HCT116 (cell line): Measurements from ENCODE around the gene PSMD3. TPM values are rescaled to one million over a fixed set of nuclear protein-coding genes. Genes with fewer than 3 reads are reported as not detected.

ENCODE experiments used
- ATAC-seq: fragments of 200-7000 bp; cut with Tn5 transposase; 2 replicates; pipeline ENCODE4 v1.9.1; 2020; ENCODE audit warnings: mild to moderate bottlenecking, moderate library complexity
- BruUV-seq: library from RNA; stranded (reverse); fragments of 400-500 nt; replicated peaks from 2 replicates; lab custom pipeline; 2021; lab: Mats Ljungman, UMichigan
- CTCF ChIA-PET: fragments of 300-600 bp; sonication (Branson Sonifier 250); formaldehyde crosslinking; loops from one replicate; lab custom pipeline; 2021; ENCODE audit warnings: antibody characterized with exemption; lab: Charles Lee
- POLR2A ChIA-PET: fragments of 300-600, 350-600 bp; sonication (Branson Sonifier 250); formaldehyde crosslinking; loops from one replicate; lab custom pipeline; 2021; ENCODE audit warnings: antibody characterized with exemption; lab: Charles Lee
- RAD21 ChIA-PET, 2 experiments: fragments of 300-600 bp; sonication (Branson Sonifier 250); formaldehyde crosslinking; loops; one replicate each; lab custom pipeline; 2023; ENCODE audit warnings: low total read pairs in 2 of 2; ENCODE audit not compliant: uncharacterized antibody in 2 of 2, unreplicated experiment in 2 of 2, low non-redundant PET in 1 of 2; lab: Charles Lee
- DNase-seq: peaks from one replicate; pipeline ENCODE4 v3.0.0-alpha.2; 2010; ENCODE audit warnings: low read depth, low spot score
- H2AFZ ChIP-seq: fragments of 200-600 bp; shearing (Covaris generic), sonication (generic); 2 replicates; pipeline ENCODE4 v1.6.1; 2017; ENCODE audit warnings: low read depth, mixed run types, mixed read lengths, antibody characterized with exemption, low read length; ENCODE audit not compliant: poor library complexity, severe bottlenecking
- H3K27ac ChIP-seq: 2 replicates; pipeline ENCODE4 v1.5.1; 2012; ENCODE audit warnings: low read depth, low read length
- H3K27me3 ChIP-seq: fragments of 200-600 bp; sonication (generic); 2 replicates; pipeline ENCODE4 v1.6.1; 2016; ENCODE audit warnings: mixed run types, low read length, mixed read lengths; ENCODE audit not compliant: insufficient read depth
- H3K36me3 ChIP-seq, 2 experiments: fragments of 200-500 bp in 1 of 2; fragments of 200-600 bp in 1 of 2; sonication (Bioruptor generic) in 1 of 2; sonication (generic) in 1 of 2; 2 replicates each; pipeline versions ENCODE4 v1.5.1 to v1.6.1; 2014 to 2016; ENCODE audit warnings: low read length in 2 of 2, inconsistent platforms in 1 of 2, mixed read lengths in 1 of 2, mixed run types in 1 of 2; ENCODE audit not compliant: insufficient read depth in 2 of 2, control insufficient read depth in 1 of 2
- H3K4me1 ChIP-seq, 2 experiments: fragments of 200-600 bp in 1 of 2; sonication (generic) in 1 of 2; 2 replicates each; pipeline versions ENCODE4 v1.5.1 to v1.6.1; 2012 to 2017; ENCODE audit warnings: low read length in 2 of 2, inconsistent platforms in 1 of 2, mild to moderate bottlenecking in 1 of 2, mixed read lengths in 1 of 2, mixed run types in 1 of 2, moderate library complexity in 1 of 2; ENCODE audit not compliant: insufficient read depth in 2 of 2, control insufficient read depth in 1 of 2
- H3K4me2 ChIP-seq: fragments of 200-600 bp; sonication (generic); 2 replicates; pipeline ENCODE4 v1.6.1; 2017; ENCODE audit warnings: mixed run types, low read length, mixed read lengths
- H3K4me3 ChIP-seq, 2 experiments: fragments of 200-600 bp in 1 of 2; sonication (generic) in 1 of 2; replicated peaks in 1 of 2; 2 replicates each; pipeline ENCODE4 v1.5.1; 2011 to 2016; ENCODE audit warnings: low read length in 2 of 2, control low read depth in 1 of 2, low read depth in 1 of 2, mild to moderate bottlenecking in 1 of 2, mixed read lengths in 1 of 2, mixed run types in 1 of 2
- H3K79me2 ChIP-seq: fragments of 200-600 bp; sonication (generic); 2 replicates; pipeline ENCODE4 v1.6.1; 2017; ENCODE audit warnings: mild to moderate bottlenecking, mixed run types, low read length, moderate library complexity, mixed read lengths; ENCODE audit not compliant: insufficient read depth
- H3K9ac ChIP-seq: fragments of 200-600 bp; sonication (generic); 2 replicates; pipeline ENCODE4 v1.6.1; 2016; ENCODE audit warnings: low read length, mixed read lengths
- H3K9me2 ChIP-seq: fragments of 200-600 bp; sonication (generic), shearing (Covaris generic); 2 replicates; pipeline ENCODE4 v1.6.1; 2017; ENCODE audit warnings: mixed run types, mild to moderate bottlenecking, moderate library complexity; ENCODE audit not compliant: insufficient read depth
- H3K9me3 ChIP-seq, 2 experiments: fragments of 200-500 bp in 1 of 2; fragments of 200-600 bp in 1 of 2; sonication (Bioruptor generic) in 1 of 2; sonication (generic) in 1 of 2; 2 replicates each; pipeline ENCODE4 v1.6.1; 2014 to 2017; ENCODE audit warnings: low read length in 2 of 2, mixed read lengths in 2 of 2, inconsistent platforms in 1 of 2, low read depth in 1 of 2, mild to moderate bottlenecking in 1 of 2, mixed run types in 1 of 2, moderate library complexity in 1 of 2; ENCODE audit not compliant: control insufficient read depth in 1 of 2, insufficient read depth in 1 of 2
- H4K20me1 ChIP-seq: fragments of 200-600 bp; sonication (generic), shearing (Covaris generic); 2 replicates; pipeline ENCODE4 v1.6.1; 2017; ENCODE audit warnings: mixed run types, mild to moderate bottlenecking, moderate library complexity; ENCODE audit not compliant: insufficient read depth
- CBX3 ChIP-seq: IDR thresholded peaks from 2 replicates; pipeline ENCODE4 v1.6.1; 2012; ENCODE audit warnings: low read depth
- CEBPB ChIP-seq: IDR thresholded peaks from 2 replicates; pipeline ENCODE4 v1.6.1; 2012; ENCODE audit warnings: low read depth
- EGR1 ChIP-seq: IDR thresholded peaks from 2 replicates; pipeline ENCODE4 v1.6.1; 2012; ENCODE audit warnings: low read depth
- EZH2 ChIP-seq: fragments of 200-600 bp; sonication (generic); IDR thresholded peaks from 2 replicates; pipeline ENCODE4 v1.6.1; 2017; ENCODE audit warnings: antibody characterized with exemption, mixed run types
- EZH2phosphoT487 ChIP-seq: fragments of 200-600 bp; IDR thresholded peaks from 2 replicates; pipeline ENCODE4 v1.6.1; 2018; ENCODE audit warnings: antibody characterized with exemption, borderline replicate concordance
- JUND ChIP-seq: IDR thresholded peaks from 2 replicates; pipeline ENCODE4 v1.6.1; 2012
- POLR2A ChIP-seq: IDR thresholded peaks from 2 replicates; pipeline ENCODE4 v1.7.0; 2011; ENCODE audit warnings: borderline replicate concordance; ENCODE audit not compliant: insufficient read depth, insufficient read length; ENCODE audit errors: extremely low read depth
- POLR2AphosphoS5 ChIP-seq: IDR thresholded peaks from 2 replicates; pipeline ENCODE4 v1.6.1; 2011; ENCODE audit warnings: mild to moderate bottlenecking, low read depth, low read length, moderate library complexity
- RAD21 ChIP-seq: IDR thresholded peaks from 2 replicates; pipeline ENCODE4 v1.6.1; 2012; ENCODE audit warnings: low read depth, mild to moderate bottlenecking
- REST ChIP-seq: IDR thresholded peaks from 2 replicates; pipeline ENCODE4 v1.6.1; 2012; ENCODE audit warnings: low read depth
- SIN3A ChIP-seq: IDR thresholded peaks from 2 replicates; pipeline ENCODE4 v1.6.1; 2012; ENCODE audit warnings: low read depth
- SRF ChIP-seq: IDR thresholded peaks from 2 replicates; pipeline ENCODE4 v1.6.1; 2012; ENCODE audit warnings: low read depth
- intact Hi-C: fragments of 100-400 bp; cut with micrococcal nuclease; formaldehyde crosslinking; loops from 2 replicates; pipeline ENCODE4 v1.10.0; 2022
- total RNA-seq: library from RNA; stranded (reverse); gene quantifications from one replicate; pipeline ENCODE4 v1.2.1, GENCODE V29; 2021; ENCODE audit not compliant: unreplicated experiment
- TF ChIP-seq, protein P1 (sequence below): IDR thresholded peaks from 2 replicates; pipeline ENCODE4 v1.6.1; 2011; ENCODE audit warnings: mild to moderate bottlenecking, low read length, moderate library complexity; ENCODE audit not compliant: insufficient replicate concordance; ENCODE audit errors: extremely low read depth
- TF ChIP-seq, protein P2 (sequence below): IDR thresholded peaks from 2 replicates; pipeline ENCODE4 v1.6.1; 2012

The PSMD3 gene
- total RNA-seq, 1 experiment from 2014 or later: 152 TPM

DNA sequence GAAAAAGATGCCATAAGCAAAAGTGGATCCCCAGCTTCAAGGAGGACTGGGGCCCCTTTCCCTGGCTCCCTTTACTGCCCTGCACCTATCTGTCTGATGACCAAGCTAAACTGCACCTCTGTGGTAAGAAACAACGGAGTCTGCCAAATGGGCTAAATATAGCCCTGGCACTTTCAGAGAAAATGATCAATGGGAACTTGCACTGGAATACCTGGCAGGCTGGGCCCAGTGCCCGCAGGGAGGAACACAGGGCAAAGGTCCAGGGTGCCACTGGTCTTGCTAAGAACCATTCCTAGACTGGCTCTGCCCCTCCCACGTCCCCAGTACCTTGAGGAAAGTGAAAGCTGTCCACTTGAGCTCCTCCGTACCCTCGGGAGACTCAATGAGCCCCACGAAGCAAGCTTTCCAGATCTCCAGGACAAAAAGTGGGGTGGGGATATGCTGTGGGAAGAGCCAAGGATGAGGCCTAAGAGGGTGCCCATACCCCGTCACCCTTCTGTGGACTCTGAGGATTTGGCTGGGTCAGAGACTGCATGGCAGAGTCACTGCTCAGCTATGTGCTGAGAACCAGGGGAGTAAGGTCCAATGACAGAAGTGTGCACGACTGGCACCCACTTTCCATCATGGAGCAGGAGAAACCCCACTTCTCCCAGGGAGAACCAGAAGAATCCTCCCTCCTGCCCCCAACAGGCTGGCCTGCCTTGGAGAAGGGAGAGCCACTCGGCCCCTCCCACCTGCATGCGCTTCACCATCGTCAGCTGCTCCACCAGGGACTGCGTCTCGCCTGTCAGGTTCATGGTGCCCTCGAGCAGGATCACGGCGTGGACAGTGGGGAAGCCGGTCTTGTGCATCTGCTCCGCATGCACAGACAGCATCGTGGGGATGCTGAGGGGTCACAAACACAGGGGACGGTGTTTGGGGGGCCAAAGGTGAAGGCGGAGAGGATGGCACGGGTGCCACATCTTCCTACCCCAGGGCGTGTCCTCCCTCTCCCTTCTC is 52.0 kb downstream of the PSMD3 start:
- BruUV-seq: no TSS peak
- RAD21 ChIA-PET: no interaction called here
- TF ChIP-seq REST (no peak), EGR1 (no peak), CBX3 (no peak), JUND (no peak), CEBPB (no peak), POLR2AphosphoS5 (no peak), EZH2 (no peak), SIN3A (no peak), EZH2phosphoT487 (no peak), SRF (no peak), POLR2A (no peak), RAD21 (no peak)
- TF ChIP-seq, protein P1, sequence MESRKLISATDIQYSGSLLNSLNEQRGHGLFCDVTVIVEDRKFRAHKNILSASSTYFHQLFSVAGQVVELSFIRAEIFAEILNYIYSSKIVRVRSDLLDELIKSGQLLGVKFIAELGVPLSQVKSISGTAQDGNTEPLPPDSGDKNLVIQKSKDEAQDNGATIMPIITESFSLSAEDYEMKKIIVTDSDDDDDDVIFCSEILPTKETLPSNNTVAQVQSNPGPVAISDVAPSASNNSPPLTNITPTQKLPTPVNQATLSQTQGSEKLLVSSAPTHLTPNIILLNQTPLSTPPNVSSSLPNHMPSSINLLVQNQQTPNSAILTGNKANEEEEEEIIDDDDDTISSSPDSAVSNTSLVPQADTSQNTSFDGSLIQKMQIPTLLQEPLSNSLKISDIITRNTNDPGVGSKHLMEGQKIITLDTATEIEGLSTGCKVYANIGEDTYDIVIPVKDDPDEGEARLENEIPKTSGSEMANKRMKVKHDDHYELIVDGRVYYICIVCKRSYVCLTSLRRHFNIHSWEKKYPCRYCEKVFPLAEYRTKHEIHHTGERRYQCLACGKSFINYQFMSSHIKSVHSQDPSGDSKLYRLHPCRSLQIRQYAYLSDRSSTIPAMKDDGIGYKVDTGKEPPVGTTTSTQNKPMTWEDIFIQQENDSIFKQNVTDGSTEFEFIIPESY: no peak
- TF ChIP-seq, protein P2, sequence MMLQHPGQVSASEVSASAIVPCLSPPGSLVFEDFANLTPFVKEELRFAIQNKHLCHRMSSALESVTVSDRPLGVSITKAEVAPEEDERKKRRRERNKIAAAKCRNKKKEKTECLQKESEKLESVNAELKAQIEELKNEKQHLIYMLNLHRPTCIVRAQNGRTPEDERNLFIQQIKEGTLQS: no peak
- TF ChIP-seq, all 23 proteins: peak for 0
- no peaks in the 10 kb centered on the region for H3K27me3 ChIP-seq
- H3K9me2 ChIP-seq: no peaks in the 10 kb centered on the region
- no peak overlapping the region for H3K4me3 ChIP-seq
- H2AFZ ChIP-seq: no peak overlapping the region
- H3K9ac ChIP-seq: no peak overlapping the region
- H3K79me2 ChIP-seq: no peaks in the 10 kb centered on the region
- H3K27ac ChIP-seq: no peak overlapping the region
- peaks cover 19 to 22% of the 10 kb centered on the region in 2 experiments; a peak in 3 of 4 replicates for H3K36me3 ChIP-seq
- ChIA-PET CTCF (interaction anchor here (2.9 kb wide), 1 partner anchor 43 kb away, joined by 8 read pairs; no protein-coding TSS in a partner anchor), POLR2A (no interaction called here)
- DNase-seq (no peak), ATAC-seq (no peak)
- intact Hi-C loops: no loop called here
- no peaks in the 10 kb centered on the region for H3K4me1 ChIP-seq
- no peak overlapping the region for H3K4me2 ChIP-seq
- H3K9me3 ChIP-seq: no peaks in the 10 kb centered on the region
- no peaks in the 10 kb centered on the region for H4K20me1 ChIP-seq
